HEK293 (cell line): Measurements from ENCODE around the gene SAMD1.

Experiments used
- BCL11A ChIP-seq: fragments of 450-650 bp; formaldehyde crosslinking; IDR thresholded peaks from 2 replicates; pipeline ENCODE4 v1.5.1; 2016; ENCODE audit warnings: low read depth, missing biosample characterization, missing genetic modification characterization
- BCL6B ChIP-seq: fragments of 450-650 bp; formaldehyde crosslinking; IDR thresholded peaks from 2 replicates; pipeline ENCODE4 v1.5.1; 2017; ENCODE audit warnings: missing biosample characterization, missing genetic modification characterization
- IKZF3 ChIP-seq: fragments of 450-650 bp; IDR thresholded peaks from 2 replicates; pipeline ENCODE4 v1.5.0; 2018; ENCODE audit warnings: missing biosample characterization, mild to moderate bottlenecking, missing genetic modification characterization, moderate library complexity
- KLF7 ChIP-seq: fragments of 450-650 bp; formaldehyde crosslinking; IDR thresholded peaks from 2 replicates; pipeline ENCODE4 v1.5.1; 2016; ENCODE audit warnings: missing biosample characterization, missing genetic modification characterization, borderline replicate concordance
- MZF1 ChIP-seq: fragments of 450-650 bp; formaldehyde crosslinking; IDR thresholded peaks from 2 replicates; pipeline ENCODE4 v1.5.1; 2017; ENCODE audit warnings: missing biosample characterization, missing genetic modification characterization, borderline replicate concordance
- PBX3 ChIP-seq: sonication (generic); formaldehyde crosslinking; IDR thresholded peaks from 2 replicates; pipeline ENCODE4 v1.8.1; 2022; ENCODE audit warnings: mild to moderate bottlenecking, moderate library complexity, missing genetic modification reagents
- YY1 ChIP-seq: fragments of 450-650 bp; formaldehyde crosslinking; IDR thresholded peaks from 2 replicates; pipeline ENCODE4 v1.5.1; 2018; ENCODE audit warnings: missing biosample characterization, missing genetic modification characterization
- YY2 ChIP-seq: fragments of 450-650 bp; formaldehyde crosslinking; IDR thresholded peaks from 2 replicates; pipeline ENCODE4 v1.5.1; 2016; ENCODE audit warnings: missing biosample characterization, missing genetic modification characterization
- ZNF132 ChIP-seq: fragments of 450-650 bp; formaldehyde crosslinking; IDR thresholded peaks from 2 replicates; pipeline ENCODE4 v1.5.1; 2017; ENCODE audit warnings: missing biosample characterization, missing genetic modification characterization, borderline replicate concordance
- ZNF174 ChIP-seq: fragments of 450-650 bp; formaldehyde crosslinking; IDR thresholded peaks from 2 replicates; pipeline ENCODE4 v1.5.0; 2017; ENCODE audit warnings: missing biosample characterization, mild to moderate bottlenecking, missing genetic modification characterization
- ZNF18 ChIP-seq: fragments of 450-650 bp; formaldehyde crosslinking; IDR thresholded peaks from 2 replicates; pipeline ENCODE4 v1.5.1; 2016; ENCODE audit warnings: missing biosample characterization, missing genetic modification characterization
- ZNF214 ChIP-seq: fragments of 450-650 bp; formaldehyde crosslinking; IDR thresholded peaks from 2 replicates; pipeline ENCODE4 v1.5.1; 2017; ENCODE audit warnings: missing biosample characterization, mild to moderate bottlenecking, missing genetic modification characterization, borderline replicate concordance
- ZNF221 ChIP-seq: fragments of 450-650 bp; formaldehyde crosslinking; IDR thresholded peaks from 2 replicates; pipeline ENCODE4 v1.5.1; 2017; ENCODE audit warnings: missing biosample characterization, missing genetic modification characterization, borderline replicate concordance
- ZNF239 ChIP-seq: fragments of 450-650 bp; formaldehyde crosslinking; IDR thresholded peaks from 2 replicates; pipeline ENCODE4 v1.5.1; 2016; ENCODE audit warnings: missing biosample characterization, missing genetic modification characterization
- ZNF311 ChIP-seq: fragments of 450-650 bp; formaldehyde crosslinking; IDR thresholded peaks from 2 replicates; pipeline ENCODE4 v1.5.1; 2017; ENCODE audit warnings: missing biosample characterization, missing genetic modification characterization, borderline replicate concordance
- ZNF341 ChIP-seq: fragments of 450-650 bp; formaldehyde crosslinking; IDR thresholded peaks from 2 replicates; pipeline ENCODE4; 2016; ENCODE audit warnings: low read depth, missing biosample characterization, missing genetic modification characterization
- ZNF544 ChIP-seq: fragments of 450-650 bp; formaldehyde crosslinking; IDR thresholded peaks from 2 replicates; pipeline ENCODE4 v1.5.0; 2017; ENCODE audit warnings: missing biosample characterization, missing genetic modification characterization
- ZNF558 ChIP-seq: fragments of 450-650 bp; formaldehyde crosslinking; IDR thresholded peaks from 2 replicates; pipeline ENCODE4 v1.5.1; 2016; ENCODE audit warnings: missing biosample characterization, missing genetic modification characterization
- ZNF658 ChIP-seq: fragments of 450-650 bp; formaldehyde crosslinking; IDR thresholded peaks from 2 replicates; pipeline ENCODE4; 2016; ENCODE audit warnings: missing biosample characterization, missing genetic modification characterization
- ZNF747 ChIP-seq: fragments of 450-650 bp; formaldehyde crosslinking; IDR thresholded peaks from 2 replicates; pipeline ENCODE4 v1.5.1; 2016; ENCODE audit warnings: missing biosample characterization, missing genetic modification characterization
- ZNF76 ChIP-seq: fragments of 450-650 bp; formaldehyde crosslinking; IDR thresholded peaks from 2 replicates; pipeline ENCODE4; 2016; ENCODE audit warnings: low read depth, missing biosample characterization, missing genetic modification characterization, borderline replicate concordance
- ZNF791 ChIP-seq: fragments of 450-650 bp; formaldehyde crosslinking; IDR thresholded peaks from 2 replicates; pipeline ENCODE4 v1.5.1; 2016; ENCODE audit warnings: missing biosample characterization, missing genetic modification characterization
- ZSCAN4 ChIP-seq: fragments of 450-650 bp; formaldehyde crosslinking; IDR thresholded peaks from 2 replicates; pipeline ENCODE4 v1.5.1; 2017; ENCODE audit warnings: missing biosample characterization, missing genetic modification characterization
- TF ChIP-seq, protein P1 (sequence below): fragments of 450-650 bp; formaldehyde crosslinking; IDR thresholded peaks from 2 replicates; pipeline ENCODE4 v1.5.1; 2017; ENCODE audit warnings: missing biosample characterization, missing genetic modification characterization
- TF ChIP-seq, protein P2 (sequence below): fragments of 450-650 bp; formaldehyde crosslinking; conservative IDR thresholded peaks from 2 replicates; pipeline ENCODE4 v1.5.1; 2016; ENCODE audit warnings: low read depth, missing biosample characterization, missing genetic modification characterization
- TF ChIP-seq, protein P3 (sequence below): fragments of 450-650 bp; formaldehyde crosslinking; IDR thresholded peaks from 2 replicates; pipeline ENCODE4 v1.5.1; 2016; ENCODE audit warnings: missing biosample characterization, missing genetic modification characterization

SAMD1 gene

GRCh38 chr19:14136509-14137281 is 46.1 kb upstream of the SAMD1 start, which contains the start of gene ASF1B (continued):
- TF ChIP-seq ZNF76 (tag by site-specific recombination) (no peak), YY1 (tag by site-specific recombination) (no peak), ZNF658 (no peak), ZNF18 (tag by site-specific recombination) (peak; percentile 94), ZNF132 (no peak), ZNF239 (no peak), PBX3 (CRISPR knock-in tag) (no peak; the same call in 1 of the 2 replicates), ZSCAN4 (no peak), ZNF747 (tag by site-specific recombination) (no peak), KLF7 (tag by site-specific recombination) (no peak), ZNF544 (no peak), MZF1 (no peak), ZNF558 (tag by site-specific recombination) (no peak; the same call in 1 of the 2 replicates), BCL6B (tag by site-specific recombination) (no peak), ZNF214 (tag by site-specific recombination) (no peak), IKZF3 (tag by site-specific recombination) (peak; percentile 98), ZNF341 (tag by site-specific recombination) (peak; percentile 78), ZNF791 (tag by site-specific recombination) (no peak), ZNF174 (tag by site-specific recombination) (no peak), ZNF311 (tag by site-specific recombination) (no peak), BCL11A (no peak; the same call in 1 of the 2 replicates), ZNF221 (tag by site-specific recombination) (no peak), YY2 (tag by site-specific recombination) (no peak)
- TF ChIP-seq, protein P1, sequence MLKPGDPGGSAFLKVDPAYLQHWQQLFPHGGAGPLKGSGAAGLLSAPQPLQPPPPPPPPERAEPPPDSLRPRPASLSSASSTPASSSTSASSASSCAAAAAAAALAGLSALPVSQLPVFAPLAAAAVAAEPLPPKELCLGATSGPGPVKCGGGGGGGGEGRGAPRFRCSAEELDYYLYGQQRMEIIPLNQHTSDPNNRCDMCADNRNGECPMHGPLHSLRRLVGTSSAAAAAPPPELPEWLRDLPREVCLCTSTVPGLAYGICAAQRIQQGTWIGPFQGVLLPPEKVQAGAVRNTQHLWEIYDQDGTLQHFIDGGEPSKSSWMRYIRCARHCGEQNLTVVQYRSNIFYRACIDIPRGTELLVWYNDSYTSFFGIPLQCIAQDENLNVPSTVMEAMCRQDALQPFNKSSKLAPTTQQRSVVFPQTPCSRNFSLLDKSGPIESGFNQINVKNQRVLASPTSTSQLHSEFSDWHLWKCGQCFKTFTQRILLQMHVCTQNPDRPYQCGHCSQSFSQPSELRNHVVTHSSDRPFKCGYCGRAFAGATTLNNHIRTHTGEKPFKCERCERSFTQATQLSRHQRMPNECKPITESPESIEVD (tag by site-specific recombination) = no peak; the same call in 1 of the 2 replicates
- TF ChIP-seq, protein P2, sequence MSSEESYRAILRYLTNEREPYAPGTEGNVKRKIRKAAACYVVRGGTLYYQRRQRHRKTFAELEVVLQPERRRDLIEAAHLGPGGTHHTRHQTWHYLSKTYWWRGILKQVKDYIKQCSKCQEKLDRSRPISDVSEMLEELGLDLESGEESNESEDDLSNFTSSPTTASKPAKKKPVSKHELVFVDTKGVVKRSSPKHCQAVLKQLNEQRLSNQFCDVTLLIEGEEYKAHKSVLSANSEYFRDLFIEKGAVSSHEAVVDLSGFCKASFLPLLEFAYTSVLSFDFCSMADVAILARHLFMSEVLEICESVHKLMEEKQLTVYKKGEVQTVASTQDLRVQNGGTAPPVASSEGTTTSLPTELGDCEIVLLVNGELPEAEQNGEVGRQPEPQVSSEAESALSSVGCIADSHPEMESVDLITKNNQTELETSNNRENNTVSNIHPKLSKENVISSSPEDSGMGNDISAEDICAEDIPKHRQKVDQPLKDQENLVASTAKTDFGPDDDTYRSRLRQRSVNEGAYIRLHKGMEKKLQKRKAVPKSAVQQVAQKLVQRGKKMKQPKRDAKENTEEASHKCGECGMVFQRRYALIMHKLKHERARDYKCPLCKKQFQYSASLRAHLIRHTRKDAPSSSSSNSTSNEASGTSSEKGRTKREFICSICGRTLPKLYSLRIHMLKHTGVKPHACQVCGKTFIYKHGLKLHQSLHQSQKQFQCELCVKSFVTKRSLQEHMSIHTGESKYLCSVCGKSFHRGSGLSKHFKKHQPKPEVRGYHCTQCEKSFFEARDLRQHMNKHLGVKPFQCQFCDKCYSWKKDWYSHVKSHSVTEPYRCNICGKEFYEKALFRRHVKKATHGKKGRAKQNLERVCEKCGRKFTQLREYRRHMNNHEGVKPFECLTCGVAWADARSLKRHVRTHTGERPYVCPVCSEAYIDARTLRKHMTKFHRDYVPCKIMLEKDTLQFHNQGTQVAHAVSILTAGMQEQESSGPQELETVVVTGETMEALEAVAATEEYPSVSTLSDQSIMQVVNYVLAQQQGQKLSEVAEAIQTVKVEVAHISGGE = peak; percentile 58
- TF ChIP-seq, protein P3, sequence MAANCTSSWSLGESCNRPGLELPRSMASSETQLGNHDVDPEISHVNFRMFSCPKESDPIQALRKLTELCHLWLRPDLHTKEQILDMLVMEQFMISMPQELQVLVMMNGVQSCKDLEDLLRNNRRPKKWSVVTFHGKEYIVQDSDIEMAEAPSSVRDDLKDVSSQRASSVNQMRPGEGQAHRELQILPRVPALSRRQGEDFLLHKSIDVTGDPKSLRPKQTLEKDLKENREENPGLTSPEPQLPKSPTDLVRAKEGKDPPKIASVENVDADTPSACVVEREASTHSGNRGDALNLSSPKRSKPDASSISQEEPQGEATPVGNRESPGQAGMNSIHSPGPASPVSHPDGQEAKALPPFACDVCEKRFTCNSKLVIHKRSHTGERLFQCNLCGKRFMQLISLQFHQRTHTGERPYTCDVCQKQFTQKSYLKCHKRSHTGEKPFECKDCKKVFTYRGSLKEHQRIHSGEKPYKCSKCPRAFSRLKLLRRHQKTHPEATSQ (tag by site-specific recombination) = no peak
